Measurements from ENCODE around the gene RPTOR.
"Not testable (repeated sequence)": the region's sequence is repeated elsewhere in the genome, so short reads cannot be mapped to it uniquely, and the experiment has no call there.

RPTOR gene

DNA sequence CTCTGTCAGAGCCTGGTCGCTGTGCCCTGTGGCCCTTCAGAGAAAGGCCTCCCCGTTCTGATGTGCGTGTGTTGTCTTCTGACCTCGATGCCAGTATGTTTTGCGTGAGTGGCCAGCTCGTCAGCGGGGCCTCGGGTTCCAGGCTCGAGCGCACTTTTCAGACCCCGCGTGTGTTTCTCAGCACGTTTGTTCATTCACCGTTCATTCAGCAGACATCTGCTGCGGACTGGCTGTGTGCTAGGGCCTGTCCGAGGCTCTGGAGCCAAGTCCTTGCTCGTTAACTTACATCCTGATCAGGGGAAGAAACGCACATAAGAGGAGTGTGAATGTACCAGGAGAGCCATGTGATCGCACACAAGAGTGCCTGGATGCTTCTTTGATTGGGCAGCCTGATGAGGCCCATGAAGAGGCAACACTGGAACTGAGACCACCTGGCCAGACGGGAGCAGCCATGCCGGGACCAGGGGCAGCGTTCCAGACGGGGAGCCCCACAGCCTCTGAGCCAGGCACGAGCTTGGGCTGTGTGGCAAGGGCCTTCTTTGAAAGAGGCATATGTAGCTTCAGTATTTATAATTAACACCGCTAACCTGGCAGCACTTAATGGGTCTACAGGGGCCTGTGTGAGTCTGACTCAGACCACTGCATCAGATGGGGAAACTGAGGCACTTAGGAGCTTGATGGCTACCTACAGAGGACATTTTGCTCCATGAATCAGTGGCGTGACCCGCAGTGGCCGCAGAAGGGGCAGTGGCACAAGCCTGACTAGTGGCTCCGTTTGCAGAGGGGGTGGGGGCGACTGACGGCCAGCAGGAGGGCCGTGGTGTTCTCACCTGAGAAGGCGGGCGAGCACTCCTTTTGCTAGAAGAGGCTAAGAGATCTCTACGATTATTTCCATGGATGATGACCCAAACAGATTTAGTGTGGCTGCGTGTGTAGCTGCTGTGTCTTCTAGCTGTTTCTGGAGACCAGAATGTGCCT, 259.1 kb downstream of the RPTOR start:
- no peak for DNase-seq

DNA sequence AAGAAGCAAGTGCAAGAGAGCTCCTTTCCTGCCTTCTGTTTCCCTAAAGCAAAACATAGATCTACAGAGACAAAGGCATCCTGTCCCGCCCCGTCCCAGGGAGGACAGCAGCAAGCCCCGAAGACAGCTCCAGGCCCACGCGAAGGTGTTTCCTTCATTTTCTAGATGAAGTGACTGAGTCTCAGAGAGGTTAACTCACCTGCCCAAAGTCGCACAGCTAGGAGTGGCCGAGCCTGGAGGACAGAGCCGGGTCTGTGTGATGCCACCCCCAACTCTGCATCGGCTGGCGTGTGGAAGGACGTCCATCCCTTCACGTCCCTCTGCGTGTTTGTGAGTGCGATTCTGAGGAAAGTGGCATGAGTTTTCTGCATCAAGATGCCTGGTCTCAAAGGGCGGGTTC, 259.8 kb downstream of the RPTOR start:
- no peak for DNase-seq

DNA sequence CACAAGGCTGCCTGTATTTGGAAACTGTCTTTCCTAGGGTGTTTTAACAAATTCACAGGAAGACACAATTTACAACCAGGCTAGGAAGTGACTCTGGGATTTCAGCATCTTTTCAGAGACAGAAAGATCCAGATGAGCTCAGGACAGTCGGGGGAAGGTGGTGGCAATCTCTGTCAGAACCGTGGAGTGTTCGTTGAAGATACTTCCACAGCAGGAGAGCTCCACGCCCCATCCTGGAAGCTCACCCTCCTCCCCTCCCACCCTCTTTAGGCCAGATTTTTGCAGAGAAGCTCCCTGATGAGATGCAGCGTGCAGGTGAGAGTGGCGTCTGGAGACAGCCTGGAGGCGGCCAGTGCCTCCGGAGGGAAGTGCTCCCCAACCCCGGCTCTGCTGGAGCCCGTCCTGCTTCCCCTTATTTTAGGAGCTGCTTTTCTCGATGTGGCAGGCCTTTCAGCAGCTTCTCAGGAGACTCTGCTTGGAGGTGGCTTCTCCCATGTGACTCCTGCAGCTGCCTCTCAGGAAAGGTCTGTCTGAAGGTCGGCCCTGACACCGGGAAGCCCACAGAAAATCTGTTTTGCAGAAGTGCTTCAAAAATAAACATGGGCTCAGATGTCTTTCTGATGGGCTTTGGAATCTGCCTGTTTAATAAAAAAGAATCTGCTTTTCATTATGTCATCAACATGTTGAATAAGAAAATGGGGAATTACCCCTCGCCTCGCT, 260.6 kb downstream of the RPTOR start:
- DNase-seq: no peak

DNA sequence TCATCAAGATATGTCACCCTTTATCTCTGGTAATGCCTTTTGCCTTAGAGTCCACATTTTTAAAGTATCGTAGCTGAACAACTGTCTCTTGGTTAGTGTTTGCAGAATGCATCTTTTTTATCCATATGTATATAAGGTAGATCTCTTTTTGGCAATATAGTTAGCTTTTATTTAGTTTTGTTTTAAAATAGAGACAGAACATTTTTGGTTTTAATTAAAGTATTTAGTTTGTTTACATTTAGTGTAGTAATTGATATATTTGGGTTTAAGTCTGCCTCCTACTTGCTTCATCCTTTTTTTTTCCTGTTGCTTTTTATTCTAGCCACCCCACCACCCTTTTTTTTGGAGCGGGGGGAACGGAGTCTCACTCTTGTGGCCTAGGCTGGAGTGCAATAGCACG, 262.4 kb downstream of the RPTOR start:
- no peak for DNase-seq

DNA sequence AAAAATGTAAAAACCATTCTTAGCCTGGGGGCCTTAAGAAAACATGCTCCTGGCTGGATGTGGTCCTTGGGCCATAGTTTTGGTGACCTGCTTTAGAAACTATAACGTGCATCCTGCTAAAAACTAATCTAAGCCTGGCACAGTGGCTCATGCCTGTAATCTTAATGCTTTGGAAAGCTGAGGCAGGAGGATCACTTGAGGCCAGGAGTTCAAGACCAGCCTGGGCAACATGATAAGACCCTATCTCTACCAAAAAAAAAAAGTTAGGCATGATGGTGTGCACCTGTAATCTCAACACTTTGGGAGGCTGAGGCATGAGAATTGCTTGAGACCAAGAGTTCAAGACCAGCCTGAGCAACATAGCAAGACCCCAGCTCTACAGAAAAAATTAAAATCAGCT, 263.2 kb downstream of the RPTOR start:
- DNase-seq: no peak

DNA sequence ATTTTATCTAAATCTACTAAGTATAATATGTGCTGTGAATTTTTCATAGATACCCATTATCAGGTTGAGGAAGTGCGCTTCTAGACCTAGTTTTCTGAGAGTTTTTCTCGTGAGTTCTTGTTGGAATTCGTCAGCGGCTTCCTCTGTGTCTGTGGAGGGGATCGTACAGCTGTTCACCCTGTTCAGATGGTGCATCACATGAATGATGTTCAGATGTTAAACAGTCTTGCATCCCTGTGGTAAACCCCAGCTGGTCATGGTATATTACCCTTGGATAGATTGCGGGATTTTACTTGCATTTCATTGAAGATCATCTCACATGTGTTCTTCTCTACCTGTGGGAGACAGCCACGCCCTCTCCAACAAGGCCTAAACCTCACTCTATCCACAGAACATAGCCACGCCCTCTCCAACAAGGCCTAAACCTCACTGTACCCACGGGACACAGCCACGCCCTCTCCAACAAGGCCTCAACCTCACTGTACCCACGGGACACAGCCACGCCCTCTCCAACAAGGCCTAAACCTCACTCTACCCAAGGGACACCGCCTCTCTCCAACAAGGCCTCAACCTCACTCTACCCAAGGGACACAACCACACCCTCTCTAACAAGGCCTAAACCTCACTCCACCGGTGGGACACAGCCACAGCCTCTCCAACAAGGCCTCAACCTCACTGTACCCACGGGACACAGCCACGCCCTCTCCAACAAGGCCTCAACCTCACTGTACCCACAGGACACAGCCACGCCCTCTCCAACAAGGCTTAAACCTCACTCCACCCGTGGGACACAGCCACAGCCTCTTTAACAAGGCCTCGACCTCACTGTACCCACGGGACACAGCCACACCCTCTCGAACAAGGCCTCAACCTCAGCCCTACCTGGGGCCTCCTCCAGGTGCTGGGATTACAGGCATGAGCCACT, 266.8 kb downstream of the RPTOR start:
- DNase-seq: no peak

DNA sequence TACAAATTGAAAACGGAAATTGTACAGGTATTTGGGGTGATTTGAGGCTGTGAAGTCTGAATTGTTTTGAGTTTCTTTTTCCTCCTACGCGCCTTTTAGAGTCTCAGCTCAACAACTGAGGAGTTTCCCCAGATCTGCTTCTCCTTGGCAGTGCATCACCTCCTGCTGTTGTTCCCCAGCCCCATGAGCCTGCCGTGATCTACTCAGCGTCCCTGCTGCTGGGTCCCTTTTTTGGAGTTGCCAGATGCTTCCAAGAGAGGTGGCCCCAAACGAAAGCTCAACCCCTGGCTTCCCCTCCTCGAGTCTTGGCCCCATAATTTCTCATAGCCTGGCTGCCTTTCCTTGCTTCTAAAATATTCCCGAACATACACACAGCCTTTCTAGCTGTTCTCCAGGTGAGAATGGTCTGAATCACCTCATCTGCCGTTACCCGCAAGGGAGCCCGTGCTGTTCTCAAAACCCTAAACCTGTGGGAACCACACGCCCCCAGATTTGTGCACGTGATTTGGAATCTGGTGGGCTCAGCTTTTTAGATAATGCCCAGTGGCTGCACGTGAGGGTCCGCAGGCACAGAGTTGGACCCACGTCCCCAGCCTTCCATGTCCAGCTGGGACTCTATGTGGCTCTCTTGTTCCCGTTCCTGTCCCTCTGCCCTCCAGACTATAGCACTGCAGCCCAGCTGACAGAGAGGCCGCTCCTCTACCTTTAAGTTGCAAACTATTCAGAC, 267.9 kb downstream of the RPTOR start:
- DNase-seq: no peak

DNA sequence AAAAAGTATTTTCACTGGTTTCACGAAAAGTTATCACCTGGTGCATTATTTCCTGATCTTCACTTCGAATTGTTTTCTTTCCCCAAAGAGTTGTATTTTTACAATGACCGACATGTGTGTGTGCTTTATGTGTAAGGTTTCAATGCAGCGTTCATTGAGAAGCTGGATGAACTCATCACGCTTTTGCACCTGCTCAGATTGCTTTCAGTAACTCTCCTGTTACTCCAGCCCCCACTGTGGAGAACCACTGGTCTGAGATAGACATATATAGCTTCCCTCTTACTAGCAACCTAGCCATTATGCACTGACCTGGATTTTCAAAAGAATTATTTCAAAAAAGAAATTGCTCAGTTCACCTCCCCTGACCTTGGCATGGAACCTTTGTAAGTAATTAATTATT, 268.7 kb downstream of the RPTOR start:
- DNase-seq: no peak

DNA sequence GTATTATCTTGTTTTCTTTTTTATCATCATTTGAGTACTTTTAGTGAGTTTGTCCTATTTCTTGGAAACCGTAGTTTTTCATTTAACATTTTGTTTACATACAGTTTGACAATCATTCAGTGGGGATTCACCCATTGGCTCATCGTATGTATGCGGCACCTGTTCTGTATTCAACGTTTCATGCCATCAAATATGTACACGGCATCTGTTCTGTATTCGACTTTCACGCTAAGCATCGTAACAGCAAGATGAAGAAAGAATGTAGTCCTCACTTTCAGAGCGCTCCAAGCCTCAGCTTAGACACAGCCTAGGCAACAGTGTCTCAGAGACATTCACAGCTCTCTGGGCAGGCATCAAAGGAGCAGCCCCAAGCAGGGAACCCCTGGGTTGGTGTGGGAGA, 269.9 kb downstream of the RPTOR start:
- DNase-seq: no peak

DNA sequence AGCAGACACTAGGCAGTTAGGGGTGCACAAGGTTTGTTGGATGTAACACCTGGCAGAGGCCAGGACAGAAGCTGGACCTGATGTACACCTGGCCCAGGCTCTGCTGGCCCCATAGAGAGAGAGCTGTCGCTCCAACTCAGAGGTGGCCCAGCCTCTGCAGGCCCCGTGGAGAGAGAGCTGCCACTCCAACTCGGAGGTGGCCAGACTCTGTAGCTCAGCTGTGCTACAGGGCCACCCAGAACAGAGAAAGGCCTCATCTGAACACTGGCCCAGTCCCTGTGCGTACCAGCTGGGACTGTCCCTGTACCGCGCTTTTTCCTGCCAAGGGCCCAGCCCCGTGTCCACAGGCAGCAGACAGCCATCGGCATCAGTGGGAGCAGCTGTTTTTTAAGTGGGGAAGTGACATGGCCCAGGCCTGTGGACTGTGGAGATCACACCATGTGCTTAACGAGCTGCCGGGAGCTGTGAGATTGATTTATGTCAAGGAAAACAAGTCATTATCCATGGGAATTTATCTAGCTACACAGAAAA, 270.6 kb downstream of the RPTOR start:
- no peak for DNase-seq

DNA sequence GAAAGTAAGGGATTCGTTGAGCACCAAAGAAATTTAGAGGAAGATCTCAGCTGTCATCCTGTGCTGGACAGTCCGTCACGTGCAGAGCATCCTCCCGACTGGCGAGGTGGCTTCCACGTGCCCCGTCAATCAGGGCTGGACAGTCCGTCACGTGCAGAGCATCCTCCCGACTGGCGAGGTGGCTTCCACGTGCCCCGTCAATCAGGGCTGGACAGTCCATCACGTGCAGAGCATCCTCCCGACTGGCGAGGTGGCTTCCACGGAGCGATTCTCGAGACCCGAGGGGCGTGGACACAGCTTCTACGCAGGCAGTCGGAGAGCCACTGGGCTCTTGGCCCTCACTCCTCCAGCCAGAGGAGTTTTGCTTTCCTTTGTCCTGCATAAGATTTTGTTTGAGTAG, 271.1 kb downstream of the RPTOR start:
- DNase-seq: not testable (repeated sequence)

DNA sequence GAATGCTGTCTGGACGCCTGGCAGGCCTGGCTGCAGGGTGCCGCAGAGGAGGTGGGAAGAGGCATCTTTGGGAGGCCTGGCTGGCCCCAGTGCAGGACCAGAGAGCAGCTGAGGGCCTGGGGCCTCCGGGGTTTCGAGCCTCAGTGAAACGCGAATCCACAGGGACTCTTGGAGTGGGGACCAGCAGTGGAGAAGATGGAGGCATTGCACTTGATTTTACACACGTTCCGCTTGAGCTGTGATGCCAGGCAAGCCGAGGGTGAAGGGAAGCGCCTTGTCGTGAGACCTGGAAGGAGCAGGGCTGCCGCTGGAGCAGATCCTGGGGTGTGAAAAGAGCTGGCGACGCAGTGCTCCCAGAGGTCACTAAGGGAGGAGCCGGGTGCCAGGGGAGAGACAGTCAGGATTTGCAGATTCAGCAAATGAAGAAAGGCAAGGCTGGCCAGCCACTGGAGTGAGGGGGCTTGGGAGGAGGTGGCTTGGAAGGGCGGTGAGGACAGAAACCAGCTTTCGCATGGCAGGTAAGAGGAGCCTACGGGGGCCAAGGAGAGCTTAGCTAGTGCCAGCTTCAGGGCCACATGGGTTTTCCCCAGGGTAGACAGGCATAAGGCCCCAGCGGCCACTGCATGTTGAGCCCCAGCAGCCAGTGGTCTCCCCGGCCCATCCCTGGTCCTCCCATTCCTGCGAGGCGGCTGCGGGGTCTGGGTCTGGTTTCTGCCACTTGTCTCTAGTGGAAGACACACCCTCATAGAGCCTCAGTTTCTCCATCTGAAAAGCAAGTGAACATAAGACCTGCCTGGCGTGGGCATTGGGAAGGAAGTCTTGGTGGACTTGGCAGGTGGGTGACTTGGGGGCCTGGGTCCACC, 271.8 kb downstream of the RPTOR start:
- DNase-seq: no peak

DNA sequence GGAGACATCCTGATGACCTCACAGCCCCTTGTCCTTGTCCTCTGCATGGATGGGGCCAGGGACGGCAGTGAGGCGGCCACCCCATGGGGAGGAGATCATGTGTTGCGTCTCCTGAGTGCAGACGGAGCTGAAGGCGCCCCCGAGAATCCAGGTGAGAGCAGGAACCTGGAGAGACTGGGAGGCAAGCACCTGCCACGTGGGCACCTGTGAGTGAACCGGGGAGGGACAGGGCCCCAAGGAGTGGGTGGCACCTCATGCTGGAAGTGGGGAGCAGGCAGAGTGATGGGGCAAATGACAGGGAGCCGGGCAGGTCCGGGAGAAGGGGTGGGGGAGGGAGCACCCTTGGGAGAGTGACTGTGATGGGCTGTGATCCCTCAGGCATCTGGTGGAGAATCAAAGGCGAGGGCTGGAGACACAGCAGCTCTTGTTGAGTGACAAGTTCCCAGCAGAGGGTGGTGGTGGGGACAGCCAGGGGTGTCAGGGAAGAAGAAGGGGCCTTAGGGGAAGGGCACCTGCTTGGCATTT, 272.7 kb downstream of the RPTOR start:
- no peak for DNase-seq

DNA sequence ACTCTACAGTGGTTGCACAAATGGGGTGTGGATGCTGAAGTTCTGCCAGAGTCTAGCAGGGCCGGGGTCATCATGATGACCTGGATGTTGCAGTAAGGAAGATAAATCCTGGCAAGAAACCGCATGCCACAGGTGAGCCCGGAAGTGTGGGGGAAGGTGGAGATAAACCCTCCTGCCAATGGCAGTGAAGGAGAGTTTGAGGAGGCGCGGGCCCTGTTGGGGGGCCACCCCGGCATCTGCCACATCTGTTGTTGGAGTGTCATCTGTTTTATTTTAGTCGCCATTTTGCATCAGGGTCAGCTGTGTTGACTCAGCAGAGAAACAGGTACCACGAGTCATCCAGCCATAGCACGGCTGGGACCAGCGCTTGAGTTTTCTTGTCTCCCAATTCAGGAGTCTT, 273.2 kb downstream of the RPTOR start:
- no peak for DNase-seq

DNA sequence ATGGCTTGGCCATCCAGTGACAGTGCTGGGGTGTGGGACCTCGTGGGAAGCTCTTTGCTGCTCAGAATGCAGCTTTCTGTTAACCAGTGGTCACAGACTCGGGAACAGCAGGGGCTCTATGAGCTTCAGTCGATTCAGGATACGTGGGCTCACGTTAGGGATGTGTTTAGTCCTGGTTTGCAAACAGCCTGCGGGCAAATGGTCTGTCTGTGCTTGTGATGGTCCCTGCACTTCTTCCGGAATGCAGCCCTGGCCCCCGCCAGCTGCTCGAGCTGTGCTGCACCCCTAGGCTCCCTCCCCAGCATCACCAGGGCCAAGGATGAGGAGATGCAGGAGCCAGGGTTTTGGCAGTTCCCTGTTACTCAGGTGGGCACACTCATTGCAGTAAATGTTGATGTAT, 274.2 kb downstream of the RPTOR start:
- DNase-seq: no peak

DNA sequence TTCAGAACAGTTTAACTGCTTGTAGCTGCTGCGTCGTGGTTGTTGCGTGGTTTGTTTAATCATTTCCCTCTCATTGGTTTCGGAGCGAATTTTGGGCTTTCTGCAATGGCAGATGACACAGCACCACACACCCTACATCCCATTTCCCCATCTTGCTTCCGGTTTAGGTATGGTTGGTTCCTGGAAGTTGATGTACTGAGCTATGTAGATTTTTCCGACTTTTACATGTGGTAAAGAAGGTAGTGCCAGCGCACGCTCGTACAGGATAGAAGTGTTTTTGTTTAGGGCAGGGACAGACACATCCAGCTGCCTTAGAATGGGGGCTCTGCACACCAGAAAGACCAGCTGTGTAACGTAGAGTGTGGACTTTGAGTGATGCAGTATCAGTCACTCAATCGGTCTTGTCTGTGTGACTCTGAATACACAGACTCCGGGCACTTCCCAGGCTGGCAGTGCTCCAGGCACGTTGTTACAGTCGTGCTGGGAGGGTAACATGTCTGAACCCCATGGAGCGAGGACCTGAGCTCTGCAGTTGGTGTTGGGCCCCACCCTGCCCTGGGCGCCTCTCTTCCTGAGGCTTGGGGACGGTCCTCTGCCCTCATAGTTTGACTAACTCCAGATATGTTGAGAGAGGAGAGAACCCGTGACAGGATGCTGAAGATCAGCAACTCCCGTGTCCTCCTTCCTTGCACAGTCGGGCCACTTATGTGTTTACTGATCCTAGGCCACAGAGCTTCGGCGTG, 275.0 kb downstream of the RPTOR start:
- DNase-seq: no peak

DNA sequence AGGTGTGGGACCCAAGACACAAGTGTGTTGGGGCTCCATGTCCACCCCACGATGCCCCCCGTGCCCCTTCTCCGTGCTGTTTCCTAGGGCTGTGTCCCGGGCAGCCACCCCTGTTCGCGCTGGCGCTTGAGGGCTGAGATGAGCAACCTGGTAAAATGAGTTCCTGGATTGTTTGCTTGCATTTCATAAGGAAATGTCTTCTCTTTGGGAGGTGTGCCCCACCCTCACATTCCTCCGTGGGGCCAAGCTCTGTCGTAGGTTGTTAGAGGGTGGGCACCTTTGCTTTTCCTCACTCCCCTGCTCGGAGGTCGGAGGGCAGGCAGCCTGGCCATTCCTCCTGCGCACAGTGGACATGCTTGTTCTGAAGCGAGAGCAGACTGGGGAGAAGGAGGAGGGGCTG, 275.7 kb downstream of the RPTOR start:
- no peak for DNase-seq

DNA sequence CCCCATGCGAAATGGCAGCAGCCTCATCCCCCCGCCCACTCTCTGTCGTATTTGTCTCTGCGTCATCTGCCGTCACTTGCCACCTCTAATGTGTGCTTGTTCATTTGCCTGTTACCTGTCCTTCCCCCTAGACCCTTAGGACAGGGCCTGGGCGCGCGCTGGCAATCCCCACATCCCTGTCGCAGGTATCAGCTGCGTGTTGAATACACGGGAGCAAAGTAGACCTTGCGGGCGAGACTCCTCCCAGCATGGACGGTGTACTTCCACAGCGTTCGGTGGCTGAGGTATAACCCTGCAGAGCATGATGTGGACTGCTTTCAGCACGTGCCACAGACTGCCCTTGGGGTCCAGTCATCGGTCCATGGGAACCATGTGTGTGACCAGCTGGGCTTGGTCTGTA, 276.9 kb downstream of the RPTOR start:
- DNase-seq: no peak

DNA sequence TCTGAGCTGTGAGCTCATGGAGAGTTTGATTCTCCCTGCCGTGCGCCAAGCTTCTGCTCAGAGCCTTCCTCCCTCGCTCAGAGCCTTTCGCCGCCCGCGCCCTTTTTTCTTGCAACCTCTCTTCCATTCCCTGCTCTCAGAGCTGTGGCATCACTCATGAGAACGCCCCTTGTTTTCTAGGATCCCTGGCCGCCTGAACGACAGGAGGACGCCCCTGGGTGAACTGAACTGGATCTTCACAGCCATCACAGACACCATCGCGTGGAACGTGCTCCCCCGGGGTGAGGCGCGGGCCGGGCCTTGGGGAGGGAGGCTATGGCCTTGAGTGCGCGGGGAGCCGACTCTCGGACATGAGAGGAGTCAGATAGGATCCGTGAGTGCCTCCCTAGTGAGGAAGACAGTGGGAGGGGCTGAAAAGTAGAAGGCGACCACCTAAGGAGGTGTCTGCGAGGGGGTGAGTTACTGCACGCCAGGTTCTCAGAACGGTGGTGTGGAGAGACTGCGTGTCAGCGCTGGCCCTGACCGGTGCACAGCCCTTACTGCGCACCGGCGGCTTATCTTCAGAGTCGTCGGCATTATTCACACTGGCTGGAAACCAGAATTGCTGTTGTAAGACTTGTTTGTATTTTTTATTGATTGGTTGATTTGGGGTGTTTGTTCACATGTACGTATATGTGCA, 277.5 kb downstream of the RPTOR start:
- DNase-seq: no peak

Measured in NCI-H1694 treated with DMSO at 0.1 percent for 48 hours (cell line).